ENCODE measurements around the gene EML2.
A peak's percentile ranks its signal among the peaks of the same experiment; 100 is the strongest.

The EML2 gene

GRCh38 chr19:45585158-45585577 is 54.0 kb downstream of the EML2 start:
- no peak for DNase-seq

GRCh38 chr19:45584332-45585157 is 54.7 kb downstream of the EML2 start, which contains the start of gene OPA3:
Gene OPA3 (minus strand): TSS chr19:45584802. CDS start chr19:45584764, 38 bp downstream.
- DNase-seq, result peak; percentile 98

DNA sequence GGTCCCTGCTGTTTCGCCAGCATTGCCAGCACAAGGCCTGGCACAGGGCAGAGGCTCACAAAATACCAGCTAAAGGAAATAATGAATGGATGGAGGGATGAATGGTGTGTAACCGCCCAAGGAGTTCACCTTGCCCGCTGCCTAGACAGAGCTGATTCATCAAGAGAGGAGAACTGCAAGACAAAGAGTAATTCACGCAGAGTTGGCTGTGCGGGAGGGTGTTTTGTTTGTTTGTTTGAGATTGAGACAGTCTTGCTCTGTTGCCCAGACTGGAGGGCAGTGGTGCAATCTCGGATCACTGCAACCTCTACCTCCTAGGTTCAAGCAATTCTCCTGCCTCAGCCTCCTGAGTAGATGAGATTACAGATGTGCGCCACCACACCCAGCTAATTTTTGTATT is 57.6 kb downstream of the EML2 start:
- DNase-seq, result no peak

- no peak for DNase-seq
Observed at GRCh38 chr19:45578861-45579260, 60.3 kb downstream of the EML2 start.

DNA sequence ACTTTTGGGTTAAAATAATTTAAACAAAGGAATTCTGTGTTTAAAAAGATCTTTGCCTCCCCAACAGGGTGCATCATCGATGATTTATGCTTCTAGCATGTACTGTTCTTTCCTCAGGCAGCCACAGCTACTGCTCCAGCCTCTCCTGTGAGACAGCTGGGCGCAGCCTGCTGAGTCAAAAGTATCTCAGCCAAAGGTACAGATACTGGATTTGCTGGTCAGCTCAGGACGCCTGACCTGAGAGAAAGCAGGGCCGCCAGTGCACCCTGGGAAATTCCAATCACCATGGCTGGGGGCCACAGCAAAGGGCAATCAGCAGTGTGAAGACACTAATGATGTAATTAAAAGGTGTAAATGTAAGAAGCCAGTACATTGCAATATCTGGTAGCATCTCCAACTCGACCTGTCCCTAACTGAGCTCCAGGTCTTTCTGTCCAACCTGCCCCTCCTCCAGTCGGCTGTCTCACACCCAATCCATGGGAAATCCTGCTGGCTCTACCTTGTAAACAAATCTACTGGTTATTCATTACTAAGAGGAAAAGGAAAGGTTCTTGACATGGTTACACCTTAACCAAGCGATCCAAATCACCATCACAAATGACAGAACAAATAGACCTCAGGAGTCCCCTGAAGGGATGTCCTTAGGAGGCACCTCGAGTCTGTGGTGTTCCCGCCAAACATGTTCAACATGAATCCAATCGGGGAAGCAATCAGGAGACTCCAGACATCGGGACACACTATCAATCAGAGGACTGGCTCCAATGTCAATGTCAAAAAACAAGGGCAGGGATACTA is 61.9 kb downstream of the EML2 start:
- DNase-seq, result no peak

- DNase-seq, result no peak
Observed at GRCh38 chr19:45576682-45577081, 62.5 kb downstream of the EML2 start.

GRCh38 chr19:45575216-45575615 is 64.0 kb downstream of the EML2 start:
- DNase-seq, result no peak

- no peak for DNase-seq
Observed at GRCh38 chr19:45574526-45574925, 64.7 kb downstream of the EML2 start.

DNA sequence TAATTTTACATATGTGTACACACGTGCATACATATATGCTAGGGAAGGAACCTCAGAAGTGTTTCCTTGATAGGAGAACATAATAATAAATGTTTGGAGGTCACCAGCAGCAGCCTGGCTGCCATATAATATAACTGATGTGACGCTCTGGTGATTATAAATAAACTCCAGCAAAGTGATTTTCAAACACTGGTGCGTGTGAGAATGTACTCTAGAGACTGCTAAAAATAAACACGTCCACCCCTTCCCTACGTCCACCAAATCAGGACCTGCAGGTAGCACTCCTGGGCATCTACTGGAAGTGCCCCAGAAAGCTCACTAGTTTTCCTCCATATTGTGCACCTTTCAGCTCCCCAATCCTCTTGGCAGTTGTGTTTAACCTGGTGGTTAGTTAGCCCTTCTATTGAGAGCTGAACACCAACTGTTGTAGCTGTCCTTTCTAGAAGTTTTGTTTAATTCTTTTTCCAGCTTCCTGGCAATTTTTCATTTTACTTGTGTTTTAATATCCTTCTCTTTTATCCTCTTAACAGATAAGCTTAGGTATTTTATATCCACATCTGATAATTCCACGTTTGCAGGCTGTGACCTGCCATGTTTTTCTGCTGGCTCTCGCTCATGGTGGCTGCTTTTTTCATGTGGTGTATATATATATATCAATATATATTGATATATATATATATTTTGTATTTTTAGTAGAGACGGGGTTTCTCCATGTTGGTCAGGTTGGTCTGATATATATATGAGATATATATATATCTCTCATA is 67.6 kb downstream of the EML2 start:
- no peak for DNase-seq

DNA sequence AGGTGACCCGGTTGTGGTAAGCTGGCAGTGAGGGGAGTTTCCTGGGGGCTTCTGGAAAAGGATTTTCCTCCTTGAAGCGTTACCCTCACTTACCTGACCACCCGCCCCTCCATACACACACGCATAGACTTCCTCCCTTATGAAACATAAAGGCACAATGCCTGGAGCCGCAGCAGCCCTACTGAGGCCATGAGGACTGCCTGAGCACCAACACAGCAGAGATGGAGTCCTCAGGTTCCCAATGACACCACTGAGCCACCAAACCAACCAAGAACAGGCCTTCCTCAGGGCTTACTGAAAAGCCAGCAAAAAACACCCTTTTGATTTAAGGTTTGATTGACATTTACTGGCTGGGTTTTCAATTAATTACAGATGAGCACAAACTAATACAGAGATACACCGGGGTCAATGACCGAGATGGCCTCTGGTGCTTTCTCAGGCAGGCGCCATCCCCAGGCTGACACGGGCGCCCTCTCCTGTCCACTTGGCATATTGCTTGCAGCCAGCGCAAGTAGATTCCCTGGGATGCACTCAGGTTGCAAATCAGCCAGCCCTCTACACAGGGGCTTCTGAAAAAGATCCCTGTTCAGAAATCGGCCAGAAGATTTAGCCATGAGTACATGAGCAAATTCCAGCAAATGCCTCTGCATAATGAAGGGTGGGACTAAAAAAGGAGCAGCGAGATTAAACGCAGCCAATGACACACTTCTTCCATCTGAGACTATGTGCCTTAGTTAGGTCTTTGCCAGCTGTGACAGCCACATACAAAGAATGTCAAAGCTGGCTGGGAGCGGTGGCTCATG is 69.4 kb downstream of the EML2 start:
- no peak for DNase-seq

DNA sequence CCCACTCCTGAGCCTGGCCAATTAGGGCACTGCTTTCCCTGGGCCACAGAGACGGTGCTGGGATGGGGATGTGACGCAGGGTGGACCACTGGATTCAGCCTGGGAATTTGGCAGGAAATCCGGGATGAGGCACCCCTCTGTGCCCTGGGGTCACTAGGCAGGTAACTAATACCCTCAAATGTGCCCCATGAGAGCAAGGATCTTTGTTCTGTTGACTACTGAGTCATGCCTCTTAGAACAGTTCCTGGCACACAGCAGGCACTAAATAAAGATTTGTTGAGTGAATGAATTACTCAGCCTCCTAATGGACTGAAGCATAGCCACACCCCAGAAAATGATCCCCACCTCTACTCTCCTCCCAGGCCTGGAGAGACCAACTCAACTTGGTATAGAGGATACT is 70.5 kb downstream of the EML2 start:
- no peak for DNase-seq

- no peak for DNase-seq
Observed at GRCh38 chr19:45567609-45568008, 71.6 kb downstream of the EML2 start.

DNA sequence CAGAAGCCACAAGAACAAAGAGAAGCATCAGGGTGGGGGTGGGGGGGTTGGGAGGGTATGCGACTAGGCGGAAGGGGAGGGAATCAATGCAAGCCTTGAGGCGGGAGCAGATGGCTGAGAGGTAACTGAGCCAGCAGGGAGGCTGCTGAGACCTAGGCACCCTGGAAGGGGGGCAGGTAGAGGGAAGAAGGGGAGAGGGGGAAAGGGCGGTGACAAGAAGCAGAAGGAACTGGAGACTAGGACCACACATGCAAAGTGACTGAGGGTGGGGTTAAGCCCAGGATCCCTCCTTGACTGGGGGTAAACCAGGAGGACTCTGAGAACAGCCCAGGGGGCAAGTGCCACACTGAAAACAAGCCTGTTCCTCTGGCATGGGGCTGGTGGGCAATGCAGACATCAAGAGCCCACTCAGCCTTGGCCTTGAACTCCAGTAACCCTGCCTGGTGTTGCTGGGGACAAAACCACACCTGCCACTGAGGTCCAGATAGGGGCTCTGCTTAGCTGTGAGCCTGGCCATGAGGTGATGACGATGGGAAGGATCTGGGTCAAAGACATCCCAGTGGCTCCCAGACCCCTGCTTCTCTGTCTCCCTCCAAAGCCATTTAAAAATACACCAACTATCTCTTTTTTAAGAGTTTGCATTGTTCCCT is 74.9 kb downstream of the EML2 start:
- DNase-seq, result no peak

DNA sequence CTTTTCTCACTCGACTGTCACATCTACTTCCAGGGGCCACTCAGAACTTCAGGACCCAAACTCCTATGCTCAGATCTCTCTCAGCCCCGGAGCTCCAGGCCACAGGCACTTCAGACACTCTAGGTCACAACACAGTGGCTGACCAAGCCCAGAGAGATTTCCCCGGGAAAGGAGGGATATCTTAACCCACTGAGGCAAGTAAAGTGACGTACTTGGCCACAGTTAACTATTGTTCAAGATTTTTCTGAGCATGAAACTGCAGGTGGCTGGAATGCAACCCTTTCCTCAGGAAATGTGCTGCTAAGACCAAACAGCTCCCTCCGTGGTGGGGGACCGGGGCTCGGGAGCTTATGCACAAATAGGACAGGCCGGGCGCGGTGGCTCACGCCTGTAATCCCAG is 78.5 kb downstream of the EML2 start:
- DNase-seq, result no peak

DNA sequence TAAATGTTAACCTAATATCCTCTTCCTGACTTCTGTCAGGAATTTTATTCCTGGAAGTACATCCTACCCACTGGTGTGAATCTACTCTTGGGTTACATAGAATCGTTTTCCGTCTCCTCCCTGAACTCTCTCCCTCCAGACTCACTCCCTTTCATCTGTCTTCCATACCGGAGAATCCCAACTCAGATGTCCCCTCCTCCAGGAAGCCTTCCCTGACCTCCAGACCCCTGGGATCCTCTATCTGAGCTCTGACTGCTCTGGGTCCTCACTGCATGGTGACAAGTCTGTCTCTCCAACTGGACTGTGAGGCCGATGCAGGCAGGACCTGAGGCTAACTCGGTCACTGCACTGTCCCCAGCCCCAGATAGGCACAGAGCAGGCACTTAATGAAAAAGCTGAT is 79.2 kb downstream of the EML2 start:
- DNase-seq, result no peak
